Spinal cord (tissue), 10 donors: ENCODE results near the gene SCFD2. TPM values are rescaled to one million over a fixed set of nuclear protein-coding genes. Genes with fewer than 3 reads are reported as not detected.

ENCODE experiments used
- DNase-seq, 6 donors: peaks; one replicate each; pipeline versions ENCODE4 v3.0.0 to v3.0.0-alpha.2; 2013 to 2015; ENCODE audit warnings: low spot score in 6 of 6, low read depth in 4 of 6
- H3K27ac ChIP-seq: one replicate; pipeline ENCODE4 v1.5.1; 2013; ENCODE audit warnings: low read depth, low read length, control low read depth
- H3K27me3 ChIP-seq: one replicate; pipeline ENCODE4 v1.6.1; 2013; ENCODE audit warnings: low read length; ENCODE audit not compliant: control insufficient read depth, insufficient read depth
- H3K36me3 ChIP-seq: one replicate; pipeline ENCODE4 v1.6.1; 2013; ENCODE audit warnings: low read length; ENCODE audit not compliant: control insufficient read depth, insufficient read depth
- H3K4me1 ChIP-seq: one replicate; pipeline ENCODE4 v1.6.1; 2013; ENCODE audit warnings: low read length; ENCODE audit not compliant: control insufficient read depth, insufficient read depth
- H3K4me3 ChIP-seq: one replicate; pipeline ENCODE4 v1.5.1; 2013; ENCODE audit warnings: low read depth, low read length, control low read depth
- H3K9me3 ChIP-seq: one replicate; pipeline ENCODE4 v1.6.1; 2013; ENCODE audit warnings: low read length; ENCODE audit not compliant: control insufficient read depth, insufficient read depth
- WGBS: methylation state at CpG from one replicate; pipeline ENCODE4 v1.1.5; 2013; ENCODE audit warnings: missing lambda C conversion rate; ENCODE audit not compliant: insufficient coverage; 5-methylcytosine and 5-hydroxymethylcytosine counted together
- polyA plus RNA-seq, 2 donors: library from polyadenylated mRNA; unstranded; fragments of 120-200 nt; gene quantifications; one replicate each; pipeline ENCODE4 v1.2.1, GENCODE V29; 2013; ENCODE audit not compliant: insufficient read length in 2 of 2
- total RNA-seq, 2 donors: library from RNA; depleted of rRNA in 1 of 2; stranded (reverse); fragments of 120-200 nt in 1 of 2; fragments of >200 nt in 1 of 2; gene quantifications; one replicate each; pipeline versions ENCODE4 v1.2.3 to v1.2.4, GENCODE V29; 2013 to 2014
- donor health status: healthy.

The SCFD2 gene
- total and polyA plus RNA-seq, 4 donors = 15.6 to 19.5 (median 17.7) TPM

DNA sequence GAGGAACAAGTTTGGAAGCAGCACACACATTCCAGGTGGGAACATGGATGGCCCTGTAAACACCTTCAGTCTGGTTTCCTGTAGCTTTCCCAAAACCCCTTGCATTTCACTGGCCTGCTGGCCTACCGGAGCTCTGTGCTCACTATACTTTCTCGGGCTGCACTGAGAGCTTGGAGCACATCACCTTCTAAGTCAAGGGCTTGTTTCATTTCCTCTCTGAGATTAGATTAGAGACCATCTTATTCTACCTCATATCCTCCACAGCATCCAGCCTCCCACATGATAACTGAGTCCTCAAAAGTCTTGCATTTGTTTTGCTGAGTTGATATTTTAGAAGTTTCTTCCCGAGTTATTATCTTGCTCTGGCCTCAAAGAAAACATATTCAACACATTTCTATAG lies 356.0 kb downstream of the SCFD2 start:
- DNase-seq = no peak
- Histone ChIP-seq H3K9me3 (no peaks in the 10 kb centered on the region), H3K36me3 (no peaks in the 10 kb centered on the region), H3K4me1 (peaks cover 3% of the 10 kb centered on the region), H3K27me3 (no peaks in the 10 kb centered on the region), H3K27ac (no peak overlapping the region), H3K4me3 (no peak overlapping the region)
- WGBS = 88% methylated on average over 2 of the region's 3 CpGs

DNA sequence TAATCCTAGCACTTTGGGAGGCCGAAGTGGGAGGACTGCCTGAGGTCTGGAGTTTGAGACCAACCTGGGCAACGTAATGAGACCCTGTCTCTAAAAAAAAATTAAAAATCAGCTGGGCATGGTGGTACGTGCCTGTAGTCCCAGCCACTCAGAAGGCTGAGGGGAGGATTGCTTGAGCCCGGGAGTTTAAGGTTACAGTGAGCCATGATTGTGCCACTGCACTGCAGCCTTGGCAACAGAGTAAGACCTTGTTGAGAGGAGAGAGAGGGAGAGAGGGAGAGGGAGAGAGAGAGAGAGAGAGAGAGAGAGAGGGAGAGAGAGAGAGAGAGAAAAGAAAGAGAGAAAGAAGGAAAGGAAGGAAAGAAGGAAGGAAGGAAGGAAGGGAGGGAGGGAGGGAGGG lies 358.8 kb downstream of the SCFD2 start:
- 92% methylated on average over 4 of the region's 4 CpGs for WGBS
- no peak overlapping the region for H3K27ac ChIP-seq
- no peak for DNase-seq
- H3K4me3 ChIP-seq = no peak overlapping the region
- H3K36me3 ChIP-seq = no peaks in the 10 kb centered on the region
- no peaks in the 10 kb centered on the region for H3K27me3 ChIP-seq
- peaks cover 3% of the 10 kb centered on the region for H3K4me1 ChIP-seq
- H3K9me3 ChIP-seq = no peaks in the 10 kb centered on the region

DNA sequence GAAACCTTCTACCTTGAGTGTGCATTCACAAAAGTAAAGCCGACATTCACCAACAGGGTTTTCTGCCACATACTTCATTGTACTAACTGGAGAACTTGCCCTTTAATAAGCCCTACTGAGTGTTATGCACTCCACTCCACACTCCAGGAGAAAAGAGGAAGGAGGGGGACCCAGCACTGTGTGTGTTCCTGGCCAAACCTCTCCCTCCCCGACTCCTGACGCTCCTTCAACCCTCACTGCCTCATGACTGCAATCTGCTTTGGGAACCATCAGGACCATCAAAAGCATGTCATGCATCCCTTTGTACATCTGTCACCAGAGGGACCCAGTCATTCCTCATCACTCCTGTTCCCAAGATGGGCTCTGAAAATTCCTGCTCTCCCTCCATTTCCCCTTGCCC lies 360.1 kb downstream of the SCFD2 start:
- no peaks in the 10 kb centered on the region for H3K36me3 ChIP-seq
- DNase-seq = no peak
- WGBS = 68% methylated on average over 2 of the region's 3 CpGs
- no peak overlapping the region for H3K4me3 ChIP-seq
- H3K27me3 ChIP-seq = no peaks in the 10 kb centered on the region
- no peaks in the 10 kb centered on the region for H3K9me3 ChIP-seq
- H3K27ac ChIP-seq = no peak overlapping the region
- peaks cover 3% of the 10 kb centered on the region for H3K4me1 ChIP-seq

DNA sequence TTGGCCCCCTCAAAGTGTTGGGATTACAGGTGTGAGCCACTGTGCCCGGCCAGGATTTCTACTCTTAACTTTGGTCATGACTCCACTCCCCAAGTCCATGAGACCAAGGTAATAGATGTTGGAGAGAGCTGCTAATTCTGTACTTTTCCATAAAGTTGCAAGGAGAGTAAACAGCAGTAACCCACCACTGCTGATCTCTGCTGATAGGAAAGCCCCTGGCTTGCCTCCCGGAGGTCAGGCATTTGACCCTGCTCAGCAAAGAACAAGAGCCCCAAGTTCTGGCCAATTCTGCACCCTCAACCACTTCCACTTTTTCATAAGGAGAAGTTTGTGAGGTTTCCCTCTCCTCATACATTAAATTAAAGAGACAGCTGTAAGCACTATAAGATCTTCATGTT lies 360.7 kb downstream of the SCFD2 start:
- no peak overlapping the region for H3K27ac ChIP-seq
- WGBS = 100% methylated on average over 1 of the region's 2 CpGs
- H3K4me1 ChIP-seq = peaks cover 3% of the 10 kb centered on the region

DNA sequence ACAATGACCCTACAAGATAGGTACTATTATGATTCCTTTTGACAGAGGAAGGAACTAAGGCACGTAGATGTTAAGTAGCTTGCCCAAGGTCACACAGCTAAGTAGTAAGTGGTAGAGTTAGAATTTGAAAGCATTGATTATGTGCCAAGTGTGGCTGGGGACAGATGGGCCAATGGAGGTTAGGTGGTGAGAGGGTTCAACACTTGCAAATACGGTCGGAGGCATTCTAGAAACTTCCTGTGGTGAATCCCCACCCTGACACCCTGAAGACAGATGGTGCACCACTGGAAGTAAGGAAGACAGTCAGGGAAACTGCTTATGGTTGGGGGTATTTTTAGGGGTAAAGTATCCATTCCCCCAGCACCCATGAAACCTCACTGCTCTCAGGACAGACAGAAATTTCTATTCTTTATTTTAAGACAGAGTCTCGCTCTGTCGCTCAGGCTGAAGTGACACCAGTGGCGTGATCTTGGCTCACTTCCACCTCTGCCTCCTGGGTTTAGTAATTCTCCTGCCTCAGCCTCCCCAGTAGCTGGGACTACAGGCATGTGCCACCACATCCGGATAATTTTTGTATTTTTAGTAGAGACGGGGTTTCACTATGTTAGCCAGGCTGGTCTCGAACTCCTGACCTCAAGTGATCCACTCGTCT lies 361.2 kb downstream of the SCFD2 start:
- WGBS = 93% methylated on average over 7 of the region's 10 CpGs
- no peak for DNase-seq
- peaks cover 3% of the 10 kb centered on the region for H3K4me1 ChIP-seq
- H3K9me3 ChIP-seq = no peaks in the 10 kb centered on the region
- no peaks in the 10 kb centered on the region for H3K36me3 ChIP-seq
- no peaks in the 10 kb centered on the region for H3K27me3 ChIP-seq
- H3K27ac ChIP-seq = no peak overlapping the region
- no peak overlapping the region for H3K4me3 ChIP-seq

More for the DNA sequence above, 360.7 kb downstream of the SCFD2 start:
- H3K9me3 ChIP-seq = no peaks in the 10 kb centered on the region
- H3K36me3 ChIP-seq = no peaks in the 10 kb centered on the region
- DNase-seq = no peak
- H3K4me3 ChIP-seq = no peak overlapping the region
- H3K27me3 ChIP-seq = no peaks in the 10 kb centered on the region

DNA sequence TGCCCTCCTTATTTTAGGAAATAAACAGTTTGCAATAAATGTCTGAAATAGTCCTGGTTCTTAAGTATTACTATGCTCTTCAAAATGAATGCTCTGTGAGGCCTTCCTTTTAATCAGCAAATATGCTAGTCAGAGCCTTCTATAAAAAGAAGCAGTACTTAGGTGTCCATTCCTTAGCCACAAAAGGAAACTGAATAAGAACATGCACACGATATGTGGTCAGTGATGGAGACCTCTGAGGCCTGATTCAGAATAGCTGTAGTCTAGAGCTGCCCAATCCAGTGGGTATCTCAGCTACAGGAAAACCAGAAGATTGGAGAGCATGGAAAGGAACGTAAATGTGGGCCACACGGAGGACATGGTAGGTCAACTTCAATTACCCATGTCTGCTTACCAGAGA lies 361.9 kb downstream of the SCFD2 start:
- Histone ChIP-seq H3K27me3 (no peaks in the 10 kb centered on the region), H3K9me3 (no peaks in the 10 kb centered on the region), H3K27ac (no peak overlapping the region), H3K36me3 (no peaks in the 10 kb centered on the region), H3K4me3 (no peak overlapping the region), H3K4me1 (peaks cover 3% of the 10 kb centered on the region)
- 93% methylated on average over 3 of the region's 3 CpGs for WGBS
- DNase-seq = no peak

DNA sequence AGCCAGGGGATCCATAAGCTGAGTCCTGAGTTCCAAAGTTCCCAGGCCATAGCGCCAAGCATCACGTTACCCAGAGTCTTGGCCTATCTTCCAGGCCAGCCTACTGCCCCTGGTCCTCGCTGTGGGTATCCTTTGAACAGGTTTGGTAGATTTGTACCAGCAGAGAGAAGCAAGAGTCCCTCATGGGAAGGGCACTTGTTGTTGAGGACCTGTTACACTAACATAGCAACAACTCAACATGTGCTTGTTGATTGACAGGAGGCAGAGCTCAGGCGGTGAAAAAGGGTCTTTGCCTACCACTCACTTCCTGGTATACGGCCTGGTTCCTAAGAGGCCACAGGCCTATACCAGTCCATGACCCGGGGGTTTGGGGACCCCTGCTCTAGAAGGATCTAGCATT lies 365.3 kb downstream of the SCFD2 start:
- no peaks in the 10 kb centered on the region for H3K36me3 ChIP-seq
- WGBS = 95% methylated on average over 6 of the region's 6 CpGs
- H3K4me3 ChIP-seq = no peak overlapping the region
- no peak for DNase-seq
- H3K27me3 ChIP-seq = no peaks in the 10 kb centered on the region
- H3K9me3 ChIP-seq = no peaks in the 10 kb centered on the region
- H3K27ac ChIP-seq = no peak overlapping the region
- H3K4me1 ChIP-seq = peaks cover 3% of the 10 kb centered on the region

DNA sequence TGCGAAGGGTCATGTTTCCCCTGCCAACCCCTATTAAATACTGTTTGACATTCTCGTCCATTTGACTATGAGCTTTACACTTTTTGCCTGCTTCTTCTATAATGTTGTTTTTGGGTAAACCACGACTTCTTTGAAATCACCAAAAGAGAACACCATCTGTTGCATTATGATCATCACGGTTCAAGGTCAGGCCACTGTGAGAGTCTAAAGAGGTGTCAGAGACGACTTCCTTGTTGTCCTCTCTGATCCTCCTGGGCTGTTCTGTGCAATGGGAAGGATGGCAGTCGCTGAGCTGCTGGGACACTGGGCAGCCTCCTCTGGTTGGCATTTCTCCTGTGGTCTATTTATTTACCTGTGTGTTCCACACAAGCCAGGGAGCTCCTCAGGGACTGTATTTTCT lies 366.2 kb downstream of the SCFD2 start:
- no peak for DNase-seq
- WGBS = 86% methylated on average over 2 of the region's 6 CpGs
- Histone ChIP-seq H3K36me3 (no peaks in the 10 kb centered on the region), H3K9me3 (no peaks in the 10 kb centered on the region), H3K4me1 (no peaks in the 10 kb centered on the region), H3K27me3 (no peaks in the 10 kb centered on the region), H3K27ac (no peak overlapping the region), H3K4me3 (no peak overlapping the region)

DNA sequence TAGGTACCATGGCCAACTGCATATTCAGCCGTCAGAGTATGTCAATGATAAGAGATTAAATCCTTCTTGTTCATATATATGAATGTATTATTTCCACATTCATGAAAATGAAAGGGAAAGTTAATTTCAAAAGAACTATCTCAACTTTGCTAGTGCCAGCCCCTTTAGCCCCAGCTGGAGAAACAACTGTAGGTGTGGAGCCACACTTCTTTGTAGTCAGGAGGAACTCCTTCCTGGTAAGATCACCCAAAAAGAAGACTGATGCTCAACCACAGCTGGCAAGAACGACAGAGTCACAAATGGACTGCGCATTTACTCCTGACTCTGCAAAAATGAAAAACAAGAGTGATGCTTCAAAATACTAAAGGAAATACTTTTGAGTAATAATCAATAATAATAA lies 367.4 kb downstream of the SCFD2 start:
- WGBS = no CpG with 5 or more reads among the region's 3 CpGs
- H3K27me3 ChIP-seq = no peaks in the 10 kb centered on the region
- no peaks in the 10 kb centered on the region for H3K36me3 ChIP-seq
- DNase-seq = no peak
- H3K27ac ChIP-seq = no peak overlapping the region
- H3K4me1 ChIP-seq = no peaks in the 10 kb centered on the region
- H3K9me3 ChIP-seq = no peaks in the 10 kb centered on the region
- H3K4me3 ChIP-seq = no peak overlapping the region

DNA sequence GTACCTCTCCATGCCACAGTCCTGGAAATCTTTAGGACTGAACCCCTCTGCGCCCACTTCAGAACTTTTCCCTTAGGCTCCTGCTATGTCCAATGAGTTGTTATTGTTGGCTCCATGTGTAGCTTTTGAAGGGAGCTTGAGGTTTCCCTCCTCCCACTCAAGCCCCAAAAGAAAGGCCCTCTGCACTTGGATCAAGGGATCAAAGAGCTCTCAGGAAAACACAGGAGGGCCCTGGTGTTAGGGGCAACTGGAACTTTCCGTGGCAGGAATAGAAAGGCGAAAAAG lies 368.8 kb downstream of the SCFD2 start:
- DNase-seq = peak in 1 of 6 donors; percentile 47
- peak overlapping the region; percentile 67 for H3K27ac ChIP-seq
- no peaks in the 10 kb centered on the region for H3K4me1 ChIP-seq
- WGBS = 77% methylated on average over 2 of the region's 3 CpGs
- H3K36me3 ChIP-seq = no peaks in the 10 kb centered on the region
- H3K9me3 ChIP-seq = no peaks in the 10 kb centered on the region
- H3K27me3 ChIP-seq = no peaks in the 10 kb centered on the region
- H3K4me3 ChIP-seq = no peak overlapping the region
